Measurements from ENCODE around the gene ETV3.

- TF ChIP-seq CTCF (IDR thresholded peaks at IDR 0.05) (no peak), EZH2phosphoT487 (IDR thresholded peaks at IDR 0.05) (no peak), EZH2 (IDR thresholded peaks at IDR 0.05) (no peak)
Measured at GRCh38 chr1:157151506-157151905, 13.3 kb upstream of the ETV3 start.
